H1 (cell line): ENCODE data around the gene MYH10. TPM values are rescaled to one million over a fixed set of nuclear protein-coding genes. Genes with fewer than 3 reads are reported as not detected.

Source experiments
- CTCF ChIA-PET: fragments of 300-600 bp; sonication (Branson Sonifier 250); formaldehyde crosslinking; loops from one replicate; lab custom pipeline; 2021; ENCODE audit not compliant: partially characterized antibody; lab: Charles Lee
- POLR2A ChIA-PET: fragments of 300-600 bp; sonication (Branson Sonifier 250); formaldehyde crosslinking; loops from one replicate; lab custom pipeline; 2021; ENCODE audit warnings: inconsistent platforms; ENCODE audit not compliant: partially characterized antibody; lab: Charles Lee
- DNase-seq, 2 experiments: peaks; one replicate each; pipeline versions ENCODE4 v3.0.0 to v3.0.0-alpha.2; 2010 to 2022; ENCODE audit warnings: low spot score in 2 of 2, low read depth in 1 of 2, mixed read lengths in 1 of 2
- FAIRE-seq: peaks from 2 replicates; lab custom pipeline; 2011; peaks lifted over from hg19 to GRCh38; lab: Jason Lieb, UNC
- H2AFZ ChIP-seq: 2 replicates; pipeline ENCODE4 v1.8.1; 2012; ENCODE audit warnings: low read length, inconsistent platforms
- H2AK5ac ChIP-seq: 2 replicates; pipeline ENCODE4 v1.6.1; 2013; ENCODE audit warnings: low read depth, low read length
- H2BK120ac ChIP-seq: replicated peaks from 2 replicates; pipeline ENCODE3; 2013; ENCODE audit warnings: low read depth, low read length, inconsistent platforms
- H2BK12ac ChIP-seq: 2 replicates; pipeline ENCODE4 v1.6.1; 2013; ENCODE audit warnings: low read depth, low read length
- H2BK15ac ChIP-seq: 2 replicates; pipeline ENCODE4 v1.6.1; 2013; ENCODE audit warnings: low read length
- H2BK20ac ChIP-seq: 2 replicates; pipeline ENCODE4 v1.6.1; 2013; ENCODE audit warnings: low read length
- H2BK5ac ChIP-seq: 2 replicates; pipeline ENCODE4 v1.6.1; 2013; ENCODE audit warnings: low read depth, low read length
- H3K14ac ChIP-seq: 2 replicates; pipeline ENCODE4 v1.6.1; 2013; ENCODE audit warnings: inconsistent platforms; ENCODE audit not compliant: insufficient read length
- H3K18ac ChIP-seq: 2 replicates; pipeline ENCODE4 v1.6.1; 2013; ENCODE audit warnings: low read length; ENCODE audit errors: extremely low read depth
- H3K23ac ChIP-seq: 2 replicates; pipeline ENCODE4 v1.6.1; 2013; ENCODE audit warnings: inconsistent platforms; ENCODE audit not compliant: insufficient read length
- H3K23me2 ChIP-seq: 2 replicates; pipeline ENCODE4 v1.6.1; 2013; ENCODE audit warnings: low read depth, low read length
- H3K27ac ChIP-seq: 2 replicates; pipeline ENCODE4 v1.6.1; 2011; ENCODE audit warnings: low read depth, low read length, inconsistent platforms
- H3K27me3 ChIP-seq, 4 experiments: replicated peaks in 1 of 4; 1 replicate in 1 of 4; 2 replicates in 3 of 4; pipeline versions ENCODE4 v1.6.1 to v1.8.1; 2011 to 2013; ENCODE audit warnings: low read length in 3 of 4, mild to moderate bottlenecking in 3 of 4, inconsistent platforms in 2 of 4, mixed read lengths in 2 of 4, moderate library complexity in 1 of 4; ENCODE audit not compliant: control insufficient read depth in 3 of 4, insufficient read depth in 3 of 4; ENCODE audit errors: extremely low read depth in 1 of 4
- H3K36me3 ChIP-seq, 4 experiments: 2 replicates each; pipeline versions ENCODE4 v1.6.1 to v1.8.1; 2011 to 2013; ENCODE audit warnings: mild to moderate bottlenecking in 4 of 4, low read length in 3 of 4, moderate library complexity in 2 of 4, control low read depth in 1 of 4, inconsistent platforms in 1 of 4; ENCODE audit not compliant: insufficient read depth in 4 of 4, control insufficient read depth in 2 of 4
- H3K4ac ChIP-seq: replicated peaks from 2 replicates; pipeline ENCODE3; 2013; ENCODE audit warnings: low read length, low read depth, mixed read lengths, inconsistent platforms; ENCODE audit not compliant: insufficient read length
- H3K4me1 ChIP-seq, 4 experiments: replicated peaks in 1 of 4; 1 replicate in 1 of 4; 2 replicates in 3 of 4; pipeline versions ENCODE4 v1.6.1 to v1.8.1; 2011 to 2013; ENCODE audit warnings: low read length in 3 of 4, inconsistent platforms in 2 of 4, mixed read lengths in 1 of 4; ENCODE audit not compliant: insufficient read depth in 4 of 4, control insufficient read depth in 3 of 4
- H3K4me2 ChIP-seq, 2 experiments: 2 replicates each; pipeline versions ENCODE4 v1.6.1 to v1.8.1; 2011 to 2013; ENCODE audit warnings: low read depth in 2 of 2, low read length in 2 of 2, control low read depth in 1 of 2, inconsistent platforms in 1 of 2, mild to moderate bottlenecking in 1 of 2; ENCODE audit not compliant: insufficient read depth in 1 of 2
- H3K4me3 ChIP-seq, 4 experiments: fragments of 200-600, 300-600 bp in 1 of 4; sonication (generic), shearing (Covaris generic), sonication (Bioruptor Twin) in 1 of 4; 2 replicates each; pipeline versions ENCODE4 v1.5.1 to v1.8.1; 2011 to 2016; ENCODE audit warnings: low read length in 4 of 4, low read depth in 3 of 4, control low read depth in 2 of 4, inconsistent platforms in 2 of 4, mild to moderate bottlenecking in 2 of 4, mixed read lengths in 1 of 4, moderate library complexity in 1 of 4; ENCODE audit not compliant: insufficient read depth in 2 of 4; ENCODE audit errors: extremely low read depth in 1 of 4
- H3K56ac ChIP-seq: replicated peaks from 2 replicates; pipeline ENCODE3; 2013; ENCODE audit warnings: low read depth, mild to moderate bottlenecking, mixed read lengths, low read length, inconsistent platforms; ENCODE audit not compliant: insufficient read length
- H3K79me1 ChIP-seq: 2 replicates; pipeline ENCODE4 v1.6.1; 2013; ENCODE audit warnings: low read depth, low read length, control low read depth
- H3K79me2 ChIP-seq, 2 experiments: 2 replicates each; pipeline versions ENCODE4 v1.6.1 to v1.8.1; 2012 to 2013; ENCODE audit warnings: low read length in 2 of 2, mild to moderate bottlenecking in 2 of 2, inconsistent platforms in 1 of 2; ENCODE audit not compliant: insufficient read depth in 2 of 2, control insufficient read depth in 1 of 2
- H3K9ac ChIP-seq, 4 experiments: replicated peaks in 1 of 4; 1 replicate in 1 of 4; 2 replicates in 3 of 4; pipeline versions ENCODE4 v1.6.1 to v1.8.1; 2011 to 2013; ENCODE audit warnings: low read depth in 3 of 4, low read length in 3 of 4, control low read depth in 2 of 4, mild to moderate bottlenecking in 2 of 4, moderate library complexity in 2 of 4, inconsistent platforms in 1 of 4; ENCODE audit errors: extremely low read depth in 1 of 4
- H3K9me3 ChIP-seq, 2 experiments: 2 replicates each; pipeline versions ENCODE4 v1.6.1 to v1.8.1; 2012 to 2013; ENCODE audit warnings: mild to moderate bottlenecking in 2 of 2, moderate library complexity in 2 of 2, control low read depth in 1 of 2, inconsistent platforms in 1 of 2, low read depth in 1 of 2, low read length in 1 of 2, mixed read lengths in 1 of 2; ENCODE audit not compliant: insufficient read depth in 2 of 2
- H4K20me1 ChIP-seq, 2 experiments: replicated peaks in 1 of 2; 2 replicates each; pipeline versions ENCODE3 to v1.8.1; 2011 to 2013; ENCODE audit warnings: inconsistent platforms in 2 of 2, low read length in 2 of 2, mild to moderate bottlenecking in 1 of 2; ENCODE audit not compliant: insufficient read depth in 2 of 2, control insufficient read depth in 1 of 2
- H4K5ac ChIP-seq: 2 replicates; pipeline ENCODE4 v1.6.1; 2013; ENCODE audit warnings: low read length, low read depth, mixed read lengths, inconsistent platforms; ENCODE audit not compliant: insufficient read length
- H4K8ac ChIP-seq: 2 replicates; pipeline ENCODE4 v1.8.0; 2013; ENCODE audit warnings: mild to moderate bottlenecking, moderate library complexity, low read length, inconsistent platforms; ENCODE audit not compliant: insufficient read depth; ENCODE audit errors: extremely low read depth
- H4K91ac ChIP-seq: replicated peaks from 2 replicates; pipeline ENCODE3; 2013; ENCODE audit warnings: low read length, mixed read lengths, inconsistent platforms; ENCODE audit not compliant: insufficient read length
- BRCA1 ChIP-seq: IDR thresholded peaks from 2 replicates; pipeline ENCODE4 v1.6.1; 2012; ENCODE audit warnings: low read depth, low read length, improper control_type of control experiment
- CHD2 ChIP-seq: IDR thresholded peaks from 2 replicates; pipeline ENCODE4 v1.6.1; 2012; ENCODE audit warnings: low read length, improper control_type of control experiment
- JUN ChIP-seq: IDR thresholded peaks from 2 replicates; pipeline ENCODE4 v1.6.1; 2011; ENCODE audit warnings: low read depth, mild to moderate bottlenecking, improper control_type of control experiment, low read length
- KDM5A ChIP-seq: fragments of 200-600 bp; IDR thresholded peaks from 2 replicates; pipeline ENCODE4 v1.7.1; 2012; ENCODE audit warnings: mild to moderate bottlenecking, low read length, inconsistent platforms, mixed read lengths
- POU5F1 ChIP-seq: IDR thresholded peaks from 2 replicates; pipeline ENCODE4 v1.6.1; 2011; ENCODE audit warnings: low read depth, mild to moderate bottlenecking, low read length, moderate library complexity
- RAD21 ChIP-seq, 2 experiments: IDR thresholded peaks in 1 of 2; conservative IDR thresholded peaks in 1 of 2; 2 replicates each; pipeline ENCODE4 v1.6.1; 2011; ENCODE audit warnings: low read depth in 2 of 2, low read length in 2 of 2, improper control_type of control experiment in 1 of 2, inconsistent platforms in 1 of 2, mild to moderate bottlenecking in 1 of 2, moderate library complexity in 1 of 2
- SIN3A ChIP-seq, 2 experiments: IDR thresholded peaks in 1 of 2; conservative IDR thresholded peaks in 1 of 2; 2 replicates each; pipeline ENCODE4 v1.6.1; 2011 to 2012; ENCODE audit warnings: low read length in 2 of 2, improper control_type of control experiment in 1 of 2, low read depth in 1 of 2, mild to moderate bottlenecking in 1 of 2
- TAF7 ChIP-seq: optimal IDR thresholded peaks from 2 replicates; pipeline ENCODE3; 2011; ENCODE audit warnings: low read depth, mild to moderate bottlenecking, inconsistent platforms, low read length, moderate library complexity, borderline replicate concordance
- TBP ChIP-seq: IDR thresholded peaks from 2 replicates; pipeline ENCODE4 v1.6.1; 2011; ENCODE audit warnings: low read depth, low read length, improper control_type of control experiment
- WGBS, 2 experiments: shearing (Covaris generic) in 1 of 2; methylation state at CpG; one replicate each; pipeline versions ENCODE4 v1.1.6 to v1.1.7; 2013 to 2015; ENCODE audit warnings: low lambda C conversion rate in 2 of 2, mixed read lengths in 2 of 2, inconsistent platforms in 1 of 2, low coverage in 1 of 2, missing lambda C conversion rate in 1 of 2; ENCODE audit not compliant: insufficient replicate concordance in 2 of 2, insufficient coverage in 1 of 2, insufficient read length in 1 of 2; ENCODE audit errors: extremely low coverage in 1 of 2, missing lambda C conversion rate in 1 of 2; 5-methylcytosine and 5-hydroxymethylcytosine counted together
- polyA plus RNA-seq, 7 experiments: library from polyadenylated mRNA; depleted of rRNA in 3 of 7; stranded (reverse) in 5 of 7; unstranded in 2 of 7; fragments of >200 nt in 5 of 7; fragments of 200-250 nt in 2 of 7; gene quantifications; 1 replicate in 5 of 7; 2 replicates in 1 of 7; 4 replicates in 1 of 7; pipeline versions ENCODE4 v1.2.1 to v1.2.3, GENCODE V29; 2011 to 2013; ENCODE audit warnings: missing spikeins in 2 of 7, mixed read lengths in 2 of 7
- total RNA-seq: library from RNA; stranded (reverse); fragmentation: NEBNext Ultra II Directional; extraction: Animal tissue kit (Norgen Biotek cat#: 25700); gene quantifications from 2 replicates; pipeline ENCODE4 v1.2.1, GENCODE V29; 2021
- TF ChIP-seq, protein P1 (sequence below): IDR thresholded peaks from 2 replicates; pipeline ENCODE4 v1.6.1; 2012; ENCODE audit warnings: inconsistent platforms
- TF ChIP-seq, protein P2 (sequence below): IDR thresholded peaks from 2 replicates; pipeline ENCODE4 v1.6.1; 2011; ENCODE audit warnings: low read length, improper control_type of control experiment

MYH10 gene
- total and polyA plus RNA-seq, 2 of the 8 experiments (the other 6 are each of a cell fraction or from before 2014, with no cell fraction given), result 64.1 to 289 TPM

DNA sequence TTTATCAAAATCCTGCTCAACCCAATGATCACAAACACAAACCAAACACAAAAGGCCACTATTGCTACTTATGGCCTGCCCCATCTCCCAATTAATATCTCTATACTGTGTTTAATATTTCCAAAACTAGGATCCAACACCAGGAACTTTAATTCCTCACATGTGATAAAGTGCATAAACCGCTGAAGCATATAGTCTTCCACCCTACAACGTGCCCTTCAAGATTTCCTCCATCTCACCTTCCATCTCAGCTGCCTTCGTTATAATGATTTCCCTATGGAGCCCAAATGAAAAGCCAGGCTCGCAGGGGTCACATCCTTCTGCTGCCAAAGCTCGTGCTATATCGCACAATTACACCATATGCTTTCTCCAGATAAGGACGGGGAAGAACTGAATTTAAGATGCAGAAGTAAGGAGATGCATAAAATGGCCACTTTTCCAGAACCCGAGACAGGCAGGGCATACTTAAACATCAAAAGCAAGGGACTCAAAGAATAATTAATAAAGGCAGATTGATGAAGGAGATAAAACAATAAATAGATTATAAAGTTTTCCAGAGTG is 1.8 kb downstream of the MYH10 start:
- no peak overlapping the region for H3K23ac ChIP-seq
- H3K4me1 ChIP-seq, result peaks cover 6 to 14% (median 8%) of the 10 kb centered on the region in 4 experiments; a peak in 6 of 7 replicates
- CTCF ChIA-PET, result interaction anchor here (0.7 to 1.6 kb wide), 3 partner anchors 15 to 106 kb away, joined by 3 to 4 read pairs (median 3); no protein-coding TSS in a partner anchor
- H3K27ac ChIP-seq, result no peak overlapping the region
- no peak overlapping the region for H3K56ac ChIP-seq
- no peak overlapping the region for H3K18ac ChIP-seq
- H3K9me3 ChIP-seq, result no peaks in the 10 kb centered on the region
- peak overlapping the region; percentile 4 to 91 (median 22); a peak in 6 of 7 replicates for H3K9ac ChIP-seq
- no peak for FAIRE-seq
- no peak overlapping the region for H3K4ac ChIP-seq
- 29% methylated on average over 8 of the region's 8 CpGs; no CpG with 5 or more reads in 1 of the 2 experiments for WGBS, 2 experiments
- peaks cover 23 to 37% of the 10 kb centered on the region in 2 experiments for H4K20me1 ChIP-seq
- no peak overlapping the region for H2BK5ac ChIP-seq
- TF ChIP-seq, protein P1, sequence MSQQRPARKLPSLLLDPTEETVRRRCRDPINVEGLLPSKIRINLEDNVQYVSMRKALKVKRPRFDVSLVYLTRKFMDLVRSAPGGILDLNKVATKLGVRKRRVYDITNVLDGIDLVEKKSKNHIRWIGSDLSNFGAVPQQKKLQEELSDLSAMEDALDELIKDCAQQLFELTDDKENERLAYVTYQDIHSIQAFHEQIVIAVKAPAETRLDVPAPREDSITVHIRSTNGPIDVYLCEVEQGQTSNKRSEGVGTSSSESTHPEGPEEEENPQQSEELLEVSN, result no peak
- TF ChIP-seq JUN (no peak), CHD2 (no peak), POU5F1 (no peak), BRCA1 (no peak), SIN3A (conservative IDR thresholded peaks at IDR 0.05 in 1 of 2, IDR thresholded peaks at IDR 0.05 in 1 of 2; ENCODE audit: low read depth in 1 of 2, low read length in 2 of 2) (no peak), TBP (no peak), RAD21 (IDR thresholded peaks at IDR 0.05 in 1 of 2, conservative IDR thresholded peaks at IDR 0.05 in 1 of 2; ENCODE audit: low read depth in 2 of 2, low read length in 2 of 2) (no peak), KDM5A (no peak), TAF7 (no peak)
- TF ChIP-seq, protein P2, sequence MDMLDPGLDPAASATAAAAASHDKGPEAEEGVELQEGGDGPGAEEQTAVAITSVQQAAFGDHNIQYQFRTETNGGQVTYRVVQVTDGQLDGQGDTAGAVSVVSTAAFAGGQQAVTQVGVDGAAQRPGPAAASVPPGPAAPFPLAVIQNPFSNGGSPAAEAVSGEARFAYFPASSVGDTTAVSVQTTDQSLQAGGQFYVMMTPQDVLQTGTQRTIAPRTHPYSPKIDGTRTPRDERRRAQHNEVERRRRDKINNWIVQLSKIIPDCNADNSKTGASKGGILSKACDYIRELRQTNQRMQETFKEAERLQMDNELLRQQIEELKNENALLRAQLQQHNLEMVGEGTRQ, result no peak
- TF ChIP-seq, all 59 proteins: peak for 0
- Histone ChIP-seq H3K14ac (no peak overlapping the region), H3K27me3 (no peaks in the 10 kb centered on the region), H2BK12ac (no peak overlapping the region), H2BK20ac (no peak overlapping the region), H2AFZ (no peak overlapping the region), H4K91ac (no peak overlapping the region), H3K36me3 (no peaks in the 10 kb centered on the region), H3K23me2 (peaks cover 6% of the 10 kb centered on the region; the same call in 1 of the 2 replicates), H2BK15ac (no peak overlapping the region), H4K5ac (no peak overlapping the region), H3K4me2 (peak overlapping the region; percentile 76 to 81), H3K79me1 (no peaks in the 10 kb centered on the region), H4K8ac (no peak overlapping the region), H3K4me3 (peak overlapping the region; percentile 20 to 99 (median 66)), H3K79me2 (peaks cover 32 to 67% of the 10 kb centered on the region in 2 experiments), H2AK5ac (no peak overlapping the region), H2BK120ac (no peak overlapping the region)
- POLR2A ChIA-PET, result interaction anchor here (0.7 to 1.9 kb wide), 6 partner anchors 18 to 117 kb away, joined by 3 to 8 read pairs (median 4); no protein-coding TSS in a partner anchor
- no peak for DNase-seq
